GM21717 (cell line): ENCODE data around the gene CSTF1.

Source experiments
- ATAC-seq: cut with Tn5 transposase; IDR thresholded peaks from one replicate; pipeline ENCODE4 v1.9.1; 2021; ENCODE audit warnings: mild to moderate bottlenecking, moderate library complexity; ENCODE audit not compliant: unreplicated experiment

Gene CSTF1

DNA sequence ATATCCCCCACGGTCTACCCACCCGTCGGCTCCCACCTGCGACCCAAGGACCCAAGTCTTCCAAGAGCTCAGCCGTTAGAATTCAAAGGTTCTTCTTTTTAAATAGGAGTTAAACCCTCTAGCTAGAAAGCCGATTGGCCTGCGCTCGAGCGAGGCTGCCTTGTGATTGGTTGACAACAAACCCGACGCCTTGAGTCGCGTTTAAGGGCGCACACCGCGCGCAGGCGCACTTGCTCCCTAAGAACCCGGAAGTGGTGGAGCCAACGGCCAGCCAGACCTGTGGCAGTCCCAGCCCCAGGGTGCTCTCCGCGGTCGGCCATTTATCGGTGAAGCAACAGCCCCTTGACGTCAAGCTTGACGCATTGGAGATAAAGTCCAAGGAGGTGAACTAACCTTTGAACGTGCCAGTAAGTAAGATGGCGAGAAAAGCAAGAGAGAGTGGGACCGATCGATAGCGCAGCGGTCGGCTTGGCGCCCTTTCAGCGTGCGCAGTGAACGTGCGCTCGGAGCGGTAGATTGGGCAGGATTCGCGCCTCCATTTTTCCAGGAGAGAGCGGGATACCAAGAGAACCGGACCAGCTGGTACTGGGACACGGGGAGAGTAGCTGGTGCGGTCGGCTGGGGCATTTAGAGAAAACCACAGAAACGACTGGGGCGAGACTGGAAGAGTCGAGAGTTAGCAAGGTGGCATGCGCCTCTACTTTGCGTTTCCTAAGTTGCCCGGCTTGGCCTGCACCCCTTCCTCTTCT is at the start of gene CSTF1, which contains the start of gene AURKA:
TSS of gene CSTF1 (plus strand) at position 514 of the 749 bp plus-strand sequence. CDS start 2,908 bp downstream, outside the sequence.
TSS of gene AURKA (minus strand) at position 84 of the 749 bp plus-strand sequence. CDS start 4,018 bp downstream, outside the sequence.
- peak; percentile 93 for ATAC-seq

DNA sequence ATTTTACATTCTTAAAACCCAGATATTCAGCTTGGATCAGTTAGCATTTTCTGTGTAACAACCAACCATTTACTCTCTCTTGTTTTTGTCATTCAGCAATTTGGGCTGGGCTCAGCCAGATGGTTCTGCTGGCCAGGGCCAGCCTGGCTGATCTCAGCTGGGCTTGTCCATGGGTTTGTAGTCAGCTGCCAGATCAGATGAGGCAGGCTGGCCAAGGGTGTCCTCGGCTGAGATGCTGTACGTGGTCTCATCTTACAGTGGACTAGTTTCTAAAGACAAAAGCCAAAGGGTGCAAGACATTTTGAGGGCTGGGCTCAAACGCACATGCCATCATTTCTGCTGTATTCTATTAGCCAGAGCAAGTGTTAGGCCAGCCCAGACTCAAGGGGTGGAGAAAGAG is 49.7 kb upstream of the CSTF1 start:
- ATAC-seq = no peak

DNA sequence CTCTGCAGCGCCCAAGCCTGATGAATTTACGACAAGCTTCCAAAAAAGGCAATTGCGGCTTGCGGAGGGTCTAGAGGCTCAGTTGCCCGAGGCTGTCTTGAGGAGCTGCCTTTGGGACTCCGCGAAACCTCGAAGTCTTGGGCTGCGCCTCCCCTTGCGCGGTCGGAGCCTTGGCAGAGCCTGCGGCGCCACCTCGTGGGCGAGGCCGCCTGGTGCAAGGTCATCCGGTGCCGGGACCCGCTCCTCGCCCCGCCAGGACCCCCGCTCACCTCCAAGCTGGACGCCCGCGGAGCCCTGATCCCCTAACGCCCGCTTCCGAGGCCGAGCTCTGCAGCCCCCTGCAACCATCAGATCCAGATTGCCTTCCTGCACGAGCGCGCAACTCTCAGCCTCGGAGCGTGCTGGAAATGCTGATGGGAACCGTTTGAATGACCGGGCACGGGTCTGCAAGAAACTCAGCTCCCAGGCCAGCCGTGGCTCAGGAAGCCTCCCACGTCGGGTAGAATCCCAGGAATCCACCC is 48.5 kb upstream of the CSTF1 start:
- no peak for ATAC-seq

DNA sequence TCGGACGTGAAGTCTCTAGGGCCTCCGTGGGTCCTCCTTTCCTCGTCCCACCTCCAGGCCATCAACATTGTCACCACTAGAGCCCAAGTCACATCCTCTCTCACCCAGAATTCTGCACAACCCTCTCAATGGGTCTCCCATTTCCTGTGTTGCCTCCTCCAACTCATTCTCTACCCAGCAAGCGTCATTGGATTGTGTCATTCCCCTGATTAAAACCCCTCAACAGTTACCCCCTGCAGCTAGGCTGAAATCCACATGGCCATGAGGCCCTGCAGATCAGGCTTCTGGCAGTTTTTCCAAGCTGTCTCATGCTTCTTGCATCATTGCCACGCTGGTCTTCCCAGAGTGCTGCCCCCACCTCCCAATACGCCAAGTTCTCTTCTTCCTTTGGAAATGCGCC is 46.5 kb upstream of the CSTF1 start:
- ATAC-seq = no peak

DNA sequence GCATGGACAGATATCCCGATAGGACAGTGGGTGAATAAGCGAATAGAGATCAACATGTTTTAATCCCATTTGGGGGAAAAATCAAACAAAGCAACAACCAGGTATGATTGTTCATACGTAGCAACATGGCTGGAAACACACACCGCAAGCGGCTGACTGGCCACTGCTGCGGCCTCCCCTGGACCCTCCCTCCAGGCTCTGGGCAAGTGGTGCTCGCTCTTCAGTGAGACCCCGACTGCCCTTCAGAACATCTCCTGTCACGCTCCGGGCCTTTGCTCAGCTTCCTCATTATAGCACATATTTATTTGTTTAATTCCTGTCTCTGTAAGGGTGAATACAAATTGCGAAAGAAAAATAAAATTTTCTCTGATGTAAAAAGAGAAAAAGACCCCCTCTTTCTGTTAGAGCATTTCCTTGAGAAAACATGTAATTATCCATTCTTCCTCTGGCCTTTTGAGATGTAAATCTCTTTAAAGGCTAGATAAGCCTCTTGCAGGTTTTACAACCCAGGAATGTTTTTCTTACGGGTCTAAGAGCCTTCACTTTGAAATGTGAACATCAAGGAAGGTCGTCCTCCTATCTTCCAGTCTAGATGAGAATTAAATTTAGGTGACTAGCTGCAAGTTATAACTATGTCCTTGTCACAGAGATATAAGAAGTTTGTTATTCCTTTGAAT is 44.7 kb upstream of the CSTF1 start:
- ATAC-seq = no peak

DNA sequence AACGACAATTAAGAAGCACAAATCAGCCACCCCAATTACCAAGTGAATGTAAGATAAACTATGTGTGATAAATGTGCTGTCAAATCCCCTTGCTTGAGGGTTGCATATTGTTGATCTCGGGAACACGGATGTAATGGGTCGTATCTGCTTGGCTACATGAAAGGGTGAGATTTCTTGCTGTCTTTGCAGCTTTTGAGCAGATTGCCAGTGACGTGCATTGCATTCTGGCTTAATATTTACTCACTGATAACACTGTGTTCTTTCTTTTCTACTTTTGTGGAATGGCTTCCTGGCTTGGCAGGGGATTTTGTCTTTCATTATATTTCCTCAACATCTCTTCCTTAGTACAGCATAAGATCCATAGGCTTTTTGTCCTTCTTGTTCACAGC is 44.1 kb upstream of the CSTF1 start:
- ATAC-seq = no peak

DNA sequence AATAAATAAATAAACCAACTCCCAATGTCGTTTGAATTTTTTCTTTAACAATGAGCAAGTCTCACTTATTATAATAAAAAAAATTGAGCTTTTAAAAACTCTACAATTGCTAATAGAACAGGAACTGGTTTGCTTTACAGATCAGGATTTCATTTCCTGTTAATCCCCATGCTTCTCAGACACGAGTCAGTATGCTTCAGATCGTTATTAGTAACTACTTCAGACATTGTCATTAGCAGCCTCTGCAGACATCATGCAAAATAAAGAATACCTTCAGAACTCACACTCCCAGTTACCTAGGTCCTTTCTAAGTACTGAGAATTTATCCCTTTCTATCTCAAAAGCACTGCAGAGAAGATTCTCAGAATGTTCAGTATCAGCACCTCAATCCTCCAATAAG is 43.7 kb upstream of the CSTF1 start:
- ATAC-seq = no peak

DNA sequence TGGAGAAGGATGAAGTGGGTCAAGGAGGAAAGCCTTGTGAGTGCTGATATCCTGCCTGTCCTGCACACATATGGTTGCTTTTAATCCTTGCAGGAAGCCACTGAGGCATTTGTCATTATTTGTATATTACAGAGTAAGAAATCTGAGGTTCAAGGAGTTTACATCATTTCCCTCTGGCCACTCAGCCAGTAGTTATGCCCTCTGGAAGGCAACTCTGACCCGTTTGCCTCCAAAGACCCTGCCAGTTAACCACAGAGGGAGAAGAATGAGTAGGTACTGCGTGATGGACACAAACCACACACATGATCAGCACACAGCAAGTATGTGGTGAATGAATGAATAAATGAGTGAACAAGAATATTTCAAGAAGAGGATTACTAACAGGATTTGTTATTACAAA is 41.6 kb upstream of the CSTF1 start:
- ATAC-seq = no peak

DNA sequence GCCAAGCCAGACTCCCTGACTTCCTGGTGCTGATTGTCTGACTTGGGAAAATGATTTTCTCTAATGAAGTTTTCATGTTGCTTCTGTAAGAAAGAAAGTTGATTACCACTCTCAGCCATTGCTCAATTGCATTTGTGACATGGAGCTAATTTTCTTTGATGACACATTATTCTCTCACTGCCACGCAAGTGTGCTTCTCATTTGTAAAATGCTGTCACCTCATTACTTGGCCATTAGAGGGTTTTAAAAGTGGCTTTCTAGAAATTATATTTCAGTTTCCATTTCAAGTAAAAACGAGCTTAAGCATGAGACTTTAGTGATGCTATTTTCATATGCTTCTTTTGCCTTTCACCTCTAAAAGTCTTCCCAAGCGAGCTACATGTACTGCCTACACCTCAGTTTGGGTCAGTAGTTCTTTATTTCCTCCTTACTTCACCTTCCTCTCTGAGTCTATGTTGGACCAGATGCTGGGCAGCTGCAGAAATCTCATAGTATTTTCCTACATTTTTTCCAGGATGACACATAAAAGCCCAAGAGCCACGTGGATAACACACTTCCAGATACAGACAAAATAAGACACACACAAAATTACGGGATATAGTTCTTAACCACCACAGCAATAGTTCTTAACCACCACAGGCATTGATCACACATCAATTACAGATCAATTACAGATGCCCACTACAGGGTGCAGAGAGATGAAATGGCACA is 39.9 kb upstream of the CSTF1 start:
- ATAC-seq = no peak

DNA sequence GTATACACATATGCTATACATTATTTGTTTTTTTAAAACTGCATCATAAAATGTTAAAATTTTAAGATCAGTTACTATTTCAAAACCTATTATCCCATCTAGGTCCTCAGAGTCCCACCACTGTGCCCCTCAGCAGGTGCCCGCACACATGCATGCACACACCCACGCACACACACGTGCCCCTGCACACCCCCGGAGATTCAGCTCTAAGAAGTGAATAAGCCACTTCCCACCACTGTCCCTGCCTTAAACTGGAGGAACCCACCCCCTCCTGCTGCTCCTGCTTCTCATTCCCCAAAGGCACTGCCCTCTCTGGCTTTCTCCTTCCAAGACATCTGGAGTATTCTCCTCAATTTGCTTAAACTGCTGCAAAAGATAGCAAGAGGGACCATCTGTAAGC is 39.1 kb upstream of the CSTF1 start:
- ATAC-seq = no peak

DNA sequence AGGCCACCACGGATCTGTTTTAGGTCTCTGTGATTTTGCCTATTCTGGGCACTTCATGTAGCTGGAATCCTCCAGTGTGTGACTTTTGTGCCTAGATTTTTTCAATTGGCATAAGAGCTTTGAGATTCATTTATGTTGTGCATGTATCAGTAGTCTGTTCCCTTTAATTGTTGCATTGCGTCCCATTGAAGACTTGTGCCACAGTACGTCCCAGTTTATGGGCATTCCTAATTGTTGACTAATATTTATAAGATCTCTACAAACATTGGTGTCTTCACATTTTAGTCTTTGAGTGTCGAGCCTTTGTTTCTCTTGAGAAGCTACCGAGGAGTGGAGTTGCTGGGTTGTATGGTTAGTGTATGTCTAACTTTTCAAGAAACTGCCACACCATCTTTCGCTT is 34.4 kb upstream of the CSTF1 start:
- ATAC-seq = no peak

DNA sequence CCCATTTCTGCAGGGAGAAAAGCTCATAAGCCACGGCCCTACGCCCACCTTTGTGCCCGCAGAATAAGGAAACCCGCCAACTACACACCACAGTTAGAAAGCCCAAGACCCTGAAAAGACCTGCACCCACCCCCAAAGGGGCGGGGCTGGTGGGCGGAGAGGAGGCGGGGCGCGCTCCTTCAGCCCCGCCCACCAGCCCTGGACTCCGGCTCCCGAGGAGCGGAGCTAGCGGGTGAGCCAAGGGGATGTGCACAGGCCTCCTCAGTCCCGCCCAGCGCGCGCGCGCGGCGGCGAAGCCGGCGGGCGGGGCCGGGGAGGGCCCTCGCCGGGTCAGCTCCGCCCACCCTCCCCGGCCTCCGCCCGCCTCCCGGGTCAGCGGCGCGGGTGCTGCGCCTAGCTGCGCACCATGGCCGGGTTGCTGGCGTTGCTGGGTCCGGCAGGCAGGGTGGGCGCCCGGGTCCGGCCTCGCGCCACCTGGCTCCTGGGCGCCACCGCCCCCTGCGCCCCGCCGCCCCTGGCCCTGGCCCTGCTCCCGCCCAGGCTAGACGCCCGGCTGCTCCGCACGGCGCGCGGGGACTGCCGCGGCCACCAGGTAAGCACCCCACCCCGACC is 33.7 kb upstream of the CSTF1 start, which contains the start of gene FAM210B:
TSS of gene FAM210B (plus strand) at position 375 of the 612 bp plus-strand sequence. CDS start at position 407, 32 bp downstream.
- peak; percentile 96 for ATAC-seq

DNA sequence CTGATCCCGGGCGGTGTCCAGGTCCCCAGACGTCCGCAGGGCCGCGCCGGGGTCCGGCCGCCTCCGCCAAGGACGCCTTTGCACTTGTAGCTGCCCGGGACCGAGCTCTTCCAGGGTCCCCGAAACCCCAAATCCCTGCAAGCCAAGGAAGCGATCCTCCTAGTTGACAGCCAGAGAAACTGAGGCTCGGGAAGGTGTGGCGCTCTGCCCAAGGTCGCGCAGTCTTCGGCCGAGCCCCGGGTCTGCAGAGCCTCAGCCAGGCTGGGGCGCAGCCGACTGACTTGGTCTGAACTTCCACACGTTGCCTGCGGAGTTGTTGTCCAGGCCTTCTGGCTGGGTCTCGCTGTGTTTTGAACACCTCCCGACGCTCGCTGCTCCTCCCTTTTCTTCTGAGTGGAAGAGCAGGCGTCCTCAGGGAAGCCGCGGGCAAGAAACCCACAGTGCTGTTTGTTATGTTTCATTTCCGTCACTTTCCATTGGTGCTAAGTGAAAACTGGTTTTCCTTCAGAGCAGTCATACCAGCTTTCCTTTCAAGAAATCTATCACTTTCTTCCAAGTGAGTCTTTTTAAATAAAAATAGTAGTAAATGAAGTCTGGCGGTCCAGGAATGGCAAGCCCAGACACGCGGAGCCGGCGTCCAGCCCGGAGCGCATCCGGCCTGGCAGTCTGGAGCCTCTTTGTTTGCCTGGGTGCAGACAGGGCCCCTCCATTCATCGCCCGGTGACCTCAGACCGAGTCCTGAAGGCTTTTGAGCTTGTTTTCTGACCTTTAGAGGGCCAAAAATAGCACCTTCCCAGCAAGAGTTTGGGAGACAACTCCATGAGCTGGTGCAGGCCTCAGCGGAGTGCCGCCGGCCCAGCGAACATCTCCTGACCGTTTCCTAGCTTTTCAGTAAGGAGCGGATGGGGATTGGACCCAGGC is 33.0 kb upstream of the CSTF1 start:
- peak; percentile 26 for ATAC-seq

DNA sequence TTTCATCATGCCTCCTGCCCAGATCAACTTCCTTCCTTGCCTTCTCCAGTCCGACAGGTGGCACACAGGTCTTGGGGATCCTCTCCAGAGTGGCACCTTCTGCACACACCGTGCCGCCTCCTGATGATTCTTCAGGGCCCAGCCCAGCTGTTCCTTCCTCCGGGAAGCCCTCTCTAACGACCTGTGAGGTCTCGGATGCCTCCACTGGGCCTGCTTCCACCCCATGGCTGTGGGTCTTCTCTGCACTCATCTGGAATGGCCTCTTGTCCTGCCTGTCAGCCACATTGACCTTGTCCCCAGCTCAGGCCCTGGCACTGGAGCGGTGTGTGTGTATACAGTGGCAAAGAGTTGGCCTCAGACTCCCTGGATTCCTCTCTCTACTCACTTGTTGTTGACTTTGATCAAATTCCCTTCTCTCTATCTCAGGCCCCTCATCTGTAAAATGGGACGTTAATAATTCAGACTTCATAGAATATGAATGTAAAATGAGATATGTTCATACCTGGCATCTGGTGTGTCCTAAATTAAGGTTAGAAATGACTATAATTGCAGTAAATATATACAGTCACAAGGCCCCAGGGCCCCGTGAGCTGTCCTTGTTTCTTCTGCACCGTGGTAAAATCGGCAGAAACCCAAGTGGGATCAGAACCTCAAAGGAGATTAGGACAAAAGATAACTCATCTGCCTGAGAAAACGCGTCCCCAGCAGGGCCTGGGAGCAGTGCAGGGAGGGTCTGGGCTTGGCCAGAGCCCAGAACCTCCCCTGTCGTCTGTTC is 32.1 kb upstream of the CSTF1 start:
- no peak for ATAC-seq

DNA sequence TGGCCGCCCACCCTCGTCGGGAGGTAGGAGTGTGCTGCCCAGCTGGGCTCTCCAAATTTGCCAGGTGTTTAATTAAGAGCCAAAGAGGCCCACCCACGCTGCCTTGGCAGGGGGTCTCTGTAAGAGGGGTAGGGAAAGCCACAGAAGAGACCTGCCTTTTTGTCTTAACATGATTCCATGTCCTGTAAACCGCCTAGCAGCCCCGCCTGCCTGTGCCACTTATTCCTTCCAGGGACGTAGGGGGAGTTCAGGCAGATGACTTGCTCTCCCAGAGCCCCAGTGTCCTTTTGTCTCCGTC is 31.6 kb upstream of the CSTF1 start:
- no peak for ATAC-seq

DNA sequence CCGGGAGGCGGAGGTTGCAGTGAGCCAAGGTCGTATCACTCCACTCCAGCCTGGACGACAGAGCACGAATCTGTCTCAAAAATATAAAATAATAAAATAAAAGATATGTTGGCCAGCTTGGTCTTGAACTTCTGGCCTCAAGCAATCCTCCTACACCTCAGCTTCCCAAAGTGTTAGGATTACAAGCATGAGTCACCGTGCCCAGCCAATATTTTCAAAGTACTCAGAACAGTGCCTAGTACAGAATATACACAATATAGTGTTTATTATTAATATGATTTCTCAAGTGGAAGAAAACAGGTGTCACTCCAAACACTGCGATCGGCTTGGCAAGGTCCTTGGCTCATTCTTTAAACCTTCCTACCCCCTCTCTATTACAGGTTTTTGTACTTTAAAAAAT is 30.5 kb upstream of the CSTF1 start:
- no peak for ATAC-seq

DNA sequence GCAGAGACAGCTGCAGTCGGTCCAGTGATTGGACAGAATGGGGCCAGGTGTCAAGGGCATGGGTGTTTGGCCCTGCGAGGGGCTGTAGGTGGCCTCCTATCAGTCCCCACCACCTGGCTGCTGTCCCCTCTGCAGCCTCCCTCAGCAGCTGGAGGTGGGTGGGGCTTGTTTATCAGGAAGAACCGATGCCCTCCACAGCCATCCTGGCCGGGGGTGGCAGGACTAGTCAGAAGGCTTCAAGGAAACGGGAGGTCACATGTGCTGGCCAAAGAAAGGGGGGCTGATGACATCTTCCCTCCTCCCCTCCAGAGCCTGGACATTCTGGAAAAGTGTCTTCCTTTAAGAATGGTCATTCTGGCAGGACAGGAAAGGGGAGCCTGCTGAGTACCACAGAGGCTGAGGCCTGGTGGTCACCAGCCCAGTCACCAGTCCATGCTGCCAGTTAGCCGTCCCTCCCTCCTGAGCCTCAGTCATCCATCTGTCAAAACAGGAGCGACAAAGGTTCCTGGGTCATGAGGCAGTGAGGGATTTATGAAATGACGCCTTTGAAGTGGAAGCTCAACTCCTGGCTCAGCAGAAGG is 29.5 kb upstream of the CSTF1 start:
- no peak for ATAC-seq

DNA sequence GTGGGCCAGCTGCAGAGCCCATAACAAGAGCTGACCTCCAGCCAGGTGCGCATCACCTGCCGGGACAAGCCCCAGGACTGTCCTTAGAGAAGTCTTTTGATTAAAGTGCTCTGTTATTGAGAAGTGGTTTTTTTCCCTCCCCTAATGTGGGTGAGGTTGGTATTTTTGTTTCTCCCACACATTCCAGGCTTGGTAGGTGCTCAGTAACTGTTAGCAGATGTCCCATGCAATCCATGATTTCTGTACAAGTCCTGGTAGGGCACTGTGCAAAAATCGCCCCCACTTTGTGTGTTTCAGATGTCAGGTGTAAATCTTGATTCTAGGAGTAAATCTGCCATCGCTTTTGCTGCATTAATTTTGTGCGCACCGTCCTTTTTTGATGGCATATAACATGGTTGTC is 29.0 kb upstream of the CSTF1 start:
- ATAC-seq = no peak
